HepG2 (cell line): ENCODE results near the gene EFS. TPM values are rescaled to one million over a fixed set of nuclear protein-coding genes. Genes with fewer than 3 reads are reported as not detected.

Experiments
- HNRNPLL ChIP-seq: fragments of 200-400 bp; formaldehyde crosslinking; IDR thresholded peaks from 2 replicates; pipeline ENCODE4 v1.6.1; 2017; ENCODE audit warnings: mild to moderate bottlenecking, low read depth, low read length; ENCODE audit not compliant: poor library complexity, severe bottlenecking
- KDM5A ChIP-seq: fragments of 200-600 bp; sonication (generic); IDR thresholded peaks from 2 replicates; pipeline ENCODE4 v1.7.0; 2018; ENCODE audit warnings: antibody characterized with exemption, mild to moderate bottlenecking, low read length, borderline replicate concordance
- ZNF503 ChIP-seq: sonication (generic); formaldehyde crosslinking; IDR thresholded peaks from 2 replicates; pipeline ENCODE4 v1.4.0; 2020; ENCODE audit warnings: missing genetic modification reagents
- ZNF607 ChIP-seq: sonication (generic); formaldehyde crosslinking; IDR thresholded peaks from 2 replicates; pipeline ENCODE4 v1.5.1; 2020; ENCODE audit warnings: missing genetic modification reagents, mild to moderate bottlenecking, borderline replicate concordance
- polyA plus RNA-seq, 8 experiments: library from polyadenylated mRNA; depleted of rRNA in 3 of 8; stranded (reverse) in 7 of 8; unstranded in 1 of 8; fragments of >200 nt; fragmentation: Illumina TruSeq in 4 of 8; extraction: Trizol in 4 of 8; gene quantifications; 2 replicates each; pipeline versions ENCODE4 v1.2.1 to v1.2.3, GENCODE V29; 2011 to 2016; ENCODE audit warnings: low read depth in 4 of 8, missing spikeins in 1 of 8, mixed read lengths in 1 of 8; ENCODE audit not compliant: insufficient read depth in 1 of 8
- total RNA-seq, 5 experiments: library from RNA; depleted of rRNA; stranded (reverse); fragments of >200 nt; fragmentation: Illumina TruSeq; extraction: Trizol; gene quantifications; 2 replicates each; pipeline ENCODE4 v1.2.3, GENCODE V29; 2016; ENCODE audit warnings: low read depth in 1 of 5
- TF ChIP-seq, protein P1 (sequence below), 2 experiments: sonication (generic) in 1 of 2; formaldehyde crosslinking in 1 of 2; IDR thresholded peaks; 2 replicates each; pipeline versions ENCODE4 v1.4.0 to v1.6.1; 2016 to 2020; ENCODE audit warnings: borderline replicate concordance in 1 of 2, low read depth in 1 of 2, mild to moderate bottlenecking in 1 of 2, missing genetic modification reagents in 1 of 2

EFS gene
- total and polyA plus RNA-seq, 2 of the 13 experiments (the other 11 are each of a cell fraction or from before 2014, with no cell fraction given), result not detected

- TF ChIP-seq HNRNPLL, result no peak
- TF ChIP-seq, protein P1, sequence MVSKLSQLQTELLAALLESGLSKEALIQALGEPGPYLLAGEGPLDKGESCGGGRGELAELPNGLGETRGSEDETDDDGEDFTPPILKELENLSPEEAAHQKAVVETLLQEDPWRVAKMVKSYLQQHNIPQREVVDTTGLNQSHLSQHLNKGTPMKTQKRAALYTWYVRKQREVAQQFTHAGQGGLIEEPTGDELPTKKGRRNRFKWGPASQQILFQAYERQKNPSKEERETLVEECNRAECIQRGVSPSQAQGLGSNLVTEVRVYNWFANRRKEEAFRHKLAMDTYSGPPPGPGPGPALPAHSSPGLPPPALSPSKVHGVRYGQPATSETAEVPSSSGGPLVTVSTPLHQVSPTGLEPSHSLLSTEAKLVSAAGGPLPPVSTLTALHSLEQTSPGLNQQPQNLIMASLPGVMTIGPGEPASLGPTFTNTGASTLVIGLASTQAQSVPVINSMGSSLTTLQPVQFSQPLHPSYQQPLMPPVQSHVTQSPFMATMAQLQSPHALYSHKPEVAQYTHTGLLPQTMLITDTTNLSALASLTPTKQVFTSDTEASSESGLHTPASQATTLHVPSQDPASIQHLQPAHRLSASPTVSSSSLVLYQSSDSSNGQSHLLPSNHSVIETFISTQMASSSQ (IDR thresholded peaks at IDR 0.05; ENCODE audit: low read depth), result no peak
- TF ChIP-seq, protein P1 (CRISPR knock-in tag; IDR thresholded peaks at IDR 0.05; ENCODE audit: borderline replicate concordance), result no peak
- TF ChIP-seq KDM5A, result no peak
- TF ChIP-seq ZNF607 (CRISPR knock-in tag), result no peak
- TF ChIP-seq ZNF503 (CRISPR knock-in tag), result no peak
- TF ChIP-seq, all 625 proteins: peak for 0
Observed at GRCh38 chr14:23382731-23383440, 17.9 kb upstream of the EFS start (continued).
